Stimulated activated CD8-positive, alpha-beta memory T cell treated with anti-CD3 and anti-CD28 coated beads, Interleukin-15, amount 100 ng/mL, for 1 hour (primary cell): ENCODE data around the gene LGR6.
"Not testable (repeated sequence)": the region's sequence is repeated elsewhere in the genome, so short reads cannot be mapped to it uniquely, and the experiment has no call there.

Source experiments
- DNase-seq: peaks from one replicate; pipeline ENCODE4 v3.0.0-alpha.2; 2020; ENCODE audit warnings: low read depth

LGR6 gene

GRCh38 chr1:202242080-202242419, 48.5 kb downstream of the LGR6 start:
- no peak for DNase-seq

DNA sequence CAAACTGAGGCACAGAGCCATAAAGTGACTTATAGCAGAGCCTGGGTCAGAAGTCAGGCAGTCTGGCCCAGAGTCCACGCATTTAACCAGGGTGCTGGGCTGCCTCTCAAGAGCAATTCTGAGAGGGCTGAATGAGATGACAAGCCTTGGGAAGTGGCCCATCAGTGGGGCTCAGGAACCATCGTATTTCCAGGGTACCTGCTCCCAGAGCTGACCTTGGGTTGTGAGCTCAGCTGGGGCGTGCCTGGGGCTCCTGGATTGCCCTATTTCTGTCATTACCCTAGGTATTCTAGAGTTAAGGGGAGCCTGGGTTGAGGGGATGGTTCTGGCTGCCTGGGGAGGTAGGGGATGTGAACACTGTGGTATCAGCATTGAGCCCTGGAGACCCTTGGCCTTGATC, 49.4 kb downstream of the LGR6 start:
- no peak for DNase-seq

DNA sequence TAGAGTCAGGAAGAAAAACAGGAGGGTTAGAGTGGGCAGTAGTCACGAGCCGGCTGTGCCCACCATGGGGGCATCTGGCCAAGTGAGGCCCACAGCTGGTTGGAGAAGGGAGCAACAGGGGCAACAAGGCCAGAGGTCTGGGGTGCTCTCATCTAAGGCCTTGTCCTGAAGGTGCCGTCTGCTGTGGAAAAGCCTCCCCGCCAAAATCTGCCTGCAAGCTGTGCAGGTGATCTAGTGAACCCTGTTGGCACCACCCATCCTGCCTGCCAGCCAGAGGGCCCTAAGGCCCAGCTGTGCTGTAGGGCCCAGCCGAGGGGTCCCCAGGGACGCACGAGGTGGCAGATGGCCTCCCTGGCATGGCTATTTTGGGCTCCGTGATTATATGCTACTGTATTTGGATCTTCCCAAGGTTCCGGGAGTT, 51.3 kb downstream of the LGR6 start:
- no peak for DNase-seq

DNA sequence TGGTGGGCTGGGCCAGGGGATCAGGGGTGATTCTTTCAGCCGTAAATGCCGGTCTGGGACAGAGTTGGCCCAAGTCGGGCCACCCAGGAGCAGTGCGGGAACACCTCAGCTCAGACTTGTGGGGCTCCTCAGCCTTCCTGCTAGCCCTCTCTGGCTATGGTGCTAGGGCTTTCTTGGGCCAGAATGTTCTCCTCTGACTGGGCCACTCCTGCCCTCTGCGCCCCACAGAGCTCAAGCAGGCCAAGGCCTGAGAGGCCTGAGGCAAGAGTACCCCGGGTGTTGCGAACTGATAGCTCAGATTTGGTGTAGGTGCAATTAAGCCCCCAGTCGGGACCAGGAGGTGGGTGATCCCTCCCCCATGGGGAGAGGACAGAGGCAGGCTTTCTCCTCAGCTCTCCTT, 51.8 kb downstream of the LGR6 start:
- no peak for DNase-seq

GRCh38 chr1:202247104-202247503, 53.5 kb downstream of the LGR6 start:
- DNase-seq = no peak

DNA sequence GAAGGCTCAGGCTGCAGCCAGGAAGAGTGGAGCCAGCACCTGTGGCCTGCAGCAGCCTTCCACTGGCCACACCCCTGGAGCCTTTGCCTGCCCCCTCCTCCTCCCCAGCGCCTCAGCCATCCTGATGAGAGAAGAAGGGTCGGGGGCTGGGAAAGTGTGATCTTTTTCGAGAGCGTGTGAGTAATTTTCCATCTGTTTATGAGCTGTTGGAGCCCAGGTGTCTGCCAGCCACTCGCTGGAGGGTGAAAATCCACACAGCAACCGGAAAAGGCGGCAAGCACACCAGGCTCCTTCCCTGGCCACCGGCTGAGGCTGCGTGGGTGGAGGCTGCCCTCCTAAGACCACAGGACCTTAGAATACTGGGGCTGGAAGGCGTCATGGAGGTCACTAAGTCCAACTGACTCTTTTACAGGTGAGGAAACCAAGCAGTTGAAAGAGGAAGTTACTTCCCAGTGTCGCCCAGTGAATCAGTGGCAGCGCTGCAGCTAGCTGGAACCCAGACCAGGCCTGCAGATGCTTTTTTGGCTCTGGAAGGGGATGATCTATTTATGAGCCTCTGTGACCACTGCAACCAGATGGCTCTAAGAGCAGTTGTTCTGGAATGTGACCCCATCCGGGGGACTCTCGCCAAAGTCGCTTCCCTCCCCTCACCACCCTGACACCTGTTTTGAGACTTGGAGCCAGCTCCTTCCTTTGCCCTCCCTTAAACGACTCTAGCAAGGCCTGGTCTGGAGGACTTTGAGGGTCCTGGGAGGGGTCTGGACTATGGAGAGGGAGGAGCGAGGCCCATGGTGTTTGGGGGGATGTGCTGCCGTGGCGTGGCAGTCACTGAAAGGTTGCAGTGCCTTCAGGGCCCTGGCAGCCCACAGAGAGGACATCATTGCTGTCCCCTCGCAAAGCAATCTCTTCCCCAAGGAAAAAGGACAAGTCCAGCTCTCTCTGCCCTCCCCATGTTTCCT, 54.5 kb downstream of the LGR6 start:
- no peak for DNase-seq

DNA sequence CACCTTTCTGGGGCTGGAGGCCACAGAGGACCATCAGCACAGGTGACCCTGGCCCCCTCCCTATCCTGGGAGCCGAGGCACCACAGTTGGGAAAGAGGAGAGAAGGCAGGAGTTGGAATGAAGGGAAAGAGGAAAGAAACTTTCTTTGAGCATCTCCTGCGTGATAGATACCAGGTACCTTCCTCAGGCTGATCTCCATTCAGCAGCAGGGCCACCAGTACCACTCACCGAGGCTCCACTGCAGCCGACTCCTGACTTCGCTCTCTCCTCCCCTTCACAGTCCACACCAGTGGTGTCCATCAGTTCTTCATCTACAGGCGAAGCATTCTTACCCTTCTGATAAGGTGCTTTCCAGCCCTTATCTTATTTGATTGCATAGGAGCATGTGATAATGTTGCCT, 55.3 kb downstream of the LGR6 start:
- no peak for DNase-seq

- DNase-seq = no peak
Measured at GRCh38 chr1:202249436-202249835, 55.8 kb downstream of the LGR6 start.

GRCh38 chr1:202249846-202250245, 56.2 kb downstream of the LGR6 start:
- no peak for DNase-seq

- no peak for DNase-seq
Measured at GRCh38 chr1:202250982-202251381, 57.4 kb downstream of the LGR6 start.

GRCh38 chr1:202251424-202252256, 58.0 kb downstream of the LGR6 start:
- no peak for DNase-seq

DNA sequence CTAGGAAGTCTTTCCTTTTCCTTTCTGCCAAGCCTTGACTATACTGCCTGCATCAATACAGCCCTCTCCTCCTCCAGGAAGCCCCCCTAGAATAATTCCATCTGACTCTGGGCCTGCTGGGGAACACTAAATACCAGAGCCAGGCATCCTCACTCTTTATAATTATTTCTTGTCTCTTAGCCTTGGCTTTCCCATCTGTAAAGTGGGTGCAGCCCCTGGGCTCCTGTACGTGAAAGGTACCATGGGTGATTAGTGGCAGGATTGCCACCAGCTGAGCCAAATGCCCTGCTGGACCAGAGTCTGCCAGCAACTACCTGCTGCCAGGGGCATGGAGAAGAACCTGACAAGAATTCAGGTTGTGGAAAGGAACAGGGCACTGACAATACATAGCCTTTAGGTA, 58.7 kb downstream of the LGR6 start:
- DNase-seq = no peak

GRCh38 chr1:202254454-202255252, 61.1 kb downstream of the LGR6 start:
- DNase-seq = no peak

GRCh38 chr1:202255343-202255742, 61.7 kb downstream of the LGR6 start:
- no peak for DNase-seq

GRCh38 chr1:202259705-202260104, 66.1 kb downstream of the LGR6 start:
- DNase-seq = no peak

DNA sequence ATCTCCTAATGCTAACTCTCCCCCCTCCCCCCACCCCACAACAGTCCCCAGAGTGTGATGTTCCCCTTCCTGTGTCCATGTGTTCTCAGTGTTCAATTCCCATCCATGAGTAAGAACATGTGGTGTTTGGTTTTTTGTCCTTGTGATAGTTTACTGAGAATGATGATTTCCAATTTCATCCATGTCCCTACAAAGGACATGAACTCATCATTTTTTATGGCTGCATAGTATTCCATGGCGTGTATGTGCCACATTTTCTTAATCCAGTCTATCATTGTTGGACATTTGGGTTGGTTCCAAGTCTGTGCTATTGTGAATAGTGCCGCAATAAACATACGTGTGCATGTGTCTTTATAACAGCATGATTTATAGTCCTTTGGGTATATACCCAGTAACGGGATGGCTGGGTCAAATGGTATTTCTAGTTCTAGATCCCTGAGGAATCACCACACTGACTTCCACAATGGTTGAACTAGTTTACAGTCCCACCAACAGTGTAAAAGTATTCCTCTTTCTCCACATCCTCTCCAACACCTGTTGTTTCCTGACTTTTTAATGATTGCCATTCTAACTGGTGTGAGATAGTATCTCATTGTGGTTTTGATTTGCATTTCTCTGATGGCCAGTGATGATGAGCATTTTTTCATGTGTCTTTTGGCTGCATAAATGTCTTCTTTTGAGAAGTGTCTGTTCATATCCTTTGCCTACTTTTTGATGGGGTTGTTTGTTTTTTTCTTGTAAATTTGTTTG, 67.8 kb downstream of the LGR6 start:
- DNase-seq = not testable (repeated sequence)

- DNase-seq = no peak
Measured at GRCh38 chr1:202263628-202264027, 70.0 kb downstream of the LGR6 start.

DNA sequence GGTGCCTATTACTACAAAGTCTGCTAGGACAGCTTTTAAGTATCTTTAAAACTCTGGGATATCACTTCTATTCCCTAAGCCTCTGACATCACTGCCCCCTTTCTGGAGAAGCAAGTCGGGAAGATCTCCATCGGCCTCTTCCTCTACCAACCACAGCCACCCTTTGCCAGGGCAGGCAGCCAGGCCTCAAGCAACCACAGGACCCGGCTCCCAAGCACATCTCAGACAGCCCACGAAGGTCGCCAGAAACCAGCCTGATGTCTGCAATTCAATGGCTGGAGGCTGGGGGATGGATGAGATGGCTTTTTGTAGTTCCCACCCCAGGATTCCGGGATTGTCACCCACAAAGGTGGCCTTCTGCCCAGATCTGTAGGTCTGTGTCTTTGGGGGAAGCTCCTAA, 70.7 kb downstream of the LGR6 start:
- DNase-seq = no peak

DNA sequence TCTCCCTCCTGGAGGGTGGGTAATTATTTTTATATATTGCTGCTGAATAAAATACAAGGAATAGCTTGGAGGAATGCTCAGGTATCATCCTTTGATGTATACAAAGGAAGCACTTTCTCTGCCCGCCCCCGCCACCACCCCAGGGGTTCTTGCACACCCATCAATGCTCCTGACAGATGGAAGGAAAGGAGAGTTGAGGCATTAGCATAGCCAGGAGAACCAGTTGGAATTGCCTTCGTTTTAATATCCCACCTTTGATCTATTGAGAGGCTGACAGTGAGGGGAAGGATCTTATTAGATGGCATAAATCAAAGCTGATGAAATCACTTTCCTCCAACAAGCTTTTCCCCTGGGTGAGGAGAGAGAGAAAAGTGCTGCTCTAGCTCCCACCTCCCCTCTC, 71.1 kb downstream of the LGR6 start:
- no peak for DNase-seq

DNA sequence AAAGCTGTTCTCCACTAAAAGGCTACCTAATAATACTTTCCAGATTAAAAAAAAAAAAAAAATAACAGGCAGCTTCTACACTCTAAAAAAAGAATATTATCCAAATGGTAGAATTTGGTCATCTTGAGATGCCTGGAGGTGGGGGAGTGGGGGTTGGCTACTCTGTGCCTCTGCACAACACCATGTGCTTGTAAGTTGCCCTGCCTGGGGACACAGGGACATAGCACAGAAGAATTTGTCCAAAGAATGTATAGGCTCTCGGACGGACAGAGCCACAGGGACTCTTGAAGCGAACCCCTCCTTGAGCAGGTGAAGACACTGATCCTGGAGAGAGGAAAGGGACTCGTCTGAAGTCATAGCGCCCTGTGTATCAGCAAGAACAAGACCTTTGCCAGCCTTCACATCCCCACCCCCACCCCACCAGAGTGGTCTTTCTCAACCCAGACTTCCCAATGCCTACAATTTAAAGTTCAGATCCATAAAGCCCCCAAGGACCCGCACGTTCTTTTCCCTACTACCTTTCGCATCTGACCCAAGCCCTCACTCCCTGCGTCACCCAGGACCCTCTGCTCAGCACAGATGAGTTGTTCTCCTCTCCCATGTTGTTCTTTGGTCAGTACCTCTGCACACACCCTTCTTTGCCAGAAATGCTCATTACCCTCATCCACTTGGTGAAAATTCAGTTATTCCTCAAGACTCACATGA, 72.6 kb downstream of the LGR6 start:
- no peak for DNase-seq

- no peak for DNase-seq
Measured at GRCh38 chr1:202268032-202268431, 74.4 kb downstream of the LGR6 start.
